Astrocyte (in vitro differentiated cells and primary cell): Measurements from ENCODE around the gene ETV6. TPM values are rescaled to one million over a fixed set of nuclear protein-coding genes. Genes with fewer than 3 reads are reported as not detected.
A peak's percentile ranks its signal among the peaks of the same experiment; 100 is the strongest.

Source experiments
- DNase-seq: peaks from one replicate; pipeline ENCODE4 v3.0.0-alpha.2; 2010; ENCODE audit warnings: low read depth
- FAIRE-seq: peaks from 2 replicates; lab custom pipeline; 2011; peaks lifted over from hg19 to GRCh38; lab: Jason Lieb, UNC
- H2AFZ ChIP-seq: 2 replicates; pipeline ENCODE4 v1.6.0; 2012; ENCODE audit warnings: low read depth, low read length, inconsistent platforms
- H3K27ac ChIP-seq: 2 replicates; pipeline ENCODE4 v1.5.1; 2011; ENCODE audit warnings: low read depth, low read length, inconsistent platforms
- H3K27me3 ChIP-seq: 2 replicates; pipeline ENCODE4 v1.6.0; 2011; ENCODE audit warnings: low read length, inconsistent platforms; ENCODE audit not compliant: insufficient read depth
- H3K36me3 ChIP-seq: 2 replicates; pipeline ENCODE4 v1.5.1; 2011; ENCODE audit warnings: low read length, inconsistent platforms; ENCODE audit not compliant: insufficient read depth
- H3K4me1 ChIP-seq: 2 replicates; pipeline ENCODE4 v1.5.1; 2011; ENCODE audit warnings: low read length, inconsistent platforms; ENCODE audit not compliant: insufficient read depth
- H3K4me2 ChIP-seq: 2 replicates; pipeline ENCODE4 v1.6.0; 2012; ENCODE audit warnings: low read length, inconsistent platforms
- H3K4me3 ChIP-seq: 2 replicates; pipeline ENCODE4 v1.5.1; 2011; ENCODE audit warnings: low read depth, mild to moderate bottlenecking, low read length, inconsistent platforms; ENCODE audit not compliant: insufficient read depth
- H3K79me2 ChIP-seq: 2 replicates; pipeline ENCODE4 v1.6.0; 2012; ENCODE audit warnings: mild to moderate bottlenecking, low read length, inconsistent platforms; ENCODE audit not compliant: insufficient read depth
- H3K9ac ChIP-seq: 2 replicates; pipeline ENCODE4 v1.6.0; 2012; ENCODE audit warnings: mild to moderate bottlenecking, low read length, inconsistent platforms
- H3K9me3 ChIP-seq: 2 replicates; pipeline ENCODE4 v1.5.1; 2012; ENCODE audit warnings: low read depth, mild to moderate bottlenecking, low read length, inconsistent platforms; ENCODE audit not compliant: insufficient read depth
- H4K20me1 ChIP-seq: 2 replicates; pipeline ENCODE4 v1.6.0; 2012; ENCODE audit warnings: low read length, inconsistent platforms; ENCODE audit not compliant: insufficient read depth
- H3K27ac Mint-ChIP-seq: one replicate; pipeline ENCODE4 v1.8.0; 2021; ENCODE audit warnings: mild to moderate bottlenecking, mixed read lengths; ENCODE audit not compliant: unreplicated experiment
- H3K27me3 Mint-ChIP-seq: one replicate; pipeline ENCODE4 v1.8.0; 2021; ENCODE audit warnings: low read depth, mixed read lengths; ENCODE audit not compliant: unreplicated experiment
- H3K36me3 Mint-ChIP-seq: one replicate; pipeline ENCODE4 v1.8.0; 2021; ENCODE audit warnings: low read depth, mixed read lengths; ENCODE audit not compliant: unreplicated experiment
- H3K4me1 Mint-ChIP-seq: one replicate; pipeline ENCODE4 v1.8.0; 2021; ENCODE audit warnings: low read depth, mixed read lengths; ENCODE audit not compliant: unreplicated experiment
- H3K4me3 Mint-ChIP-seq: one replicate; pipeline ENCODE4 v1.8.0; 2021; ENCODE audit warnings: mild to moderate bottlenecking, moderate library complexity, mixed read lengths; ENCODE audit not compliant: unreplicated experiment
- H3K9me3 Mint-ChIP-seq: one replicate; pipeline ENCODE4 v1.8.0; 2021; ENCODE audit warnings: mild to moderate bottlenecking, mixed read lengths; ENCODE audit not compliant: unreplicated experiment
- CTCF ChIP-seq: IDR thresholded peaks from 2 replicates; pipeline ENCODE4 v1.5.1; 2011; ENCODE audit warnings: low read depth, mild to moderate bottlenecking, inconsistent platforms, low read length, moderate library complexity; ENCODE audit not compliant: insufficient read depth
- EZH2 ChIP-seq: IDR thresholded peaks from 2 replicates; pipeline ENCODE4 v1.6.1; 2012; ENCODE audit warnings: mild to moderate bottlenecking, low read length, inconsistent platforms; ENCODE audit not compliant: insufficient read depth
- total RNA-seq: library from RNA; stranded (reverse); gene quantifications from 2 replicates; pipeline ENCODE4 v1.2.1, GENCODE V29; 2021

Gene ETV6
- total RNA-seq, 1 donor from 2014 or later: 41.2 TPM

- Mint-ChIP-seq H3K27ac (peak overlapping the region; percentile 36), H3K36me3 (no peaks in the 10 kb centered on the region), H3K27me3 (no peaks in the 10 kb centered on the region), H3K9me3 (peaks cover 11% of the 10 kb centered on the region), H3K4me1 (peaks cover 16% of the 10 kb centered on the region), H3K4me3 (no peak overlapping the region)
- DNase-seq (peak; percentile 92), FAIRE-seq (peak; percentile 59)
- Histone ChIP-seq H3K9ac (no peak overlapping the region), H2AFZ (no peak overlapping the region), H4K20me1 (no peaks in the 10 kb centered on the region), H3K27ac (no peak overlapping the region), H3K4me2 (peak overlapping the region; percentile 10), H3K9me3 (peaks cover 6% of the 10 kb centered on the region), H3K4me3 (no peak overlapping the region), H3K4me1 (peaks cover 4% of the 10 kb centered on the region), H3K36me3 (no peaks in the 10 kb centered on the region), H3K27me3 (no peaks in the 10 kb centered on the region), H3K79me2 (no peaks in the 10 kb centered on the region)
- TF ChIP-seq EZH2 (no peak), CTCF (no peak)
Measured at GRCh38 chr12:11633968-11634367, 15.5 kb upstream of the ETV6 start.

GRCh38 chr12:11635341-11635740, 14.1 kb upstream of the ETV6 start:
- no peak overlapping the region for H2AFZ ChIP-seq
- DNase-seq: no peak
- no peaks in the 10 kb centered on the region for H3K27me3 ChIP-seq
- H3K9ac ChIP-seq: no peak overlapping the region
- no peak for TF ChIP-seq CTCF
- no peak for TF ChIP-seq EZH2
- H3K27ac Mint-ChIP-seq: no peak overlapping the region
- H3K4me1 ChIP-seq: peaks cover 4% of the 10 kb centered on the region
- H4K20me1 ChIP-seq: no peaks in the 10 kb centered on the region
- peaks cover 11% of the 10 kb centered on the region for H3K9me3 Mint-ChIP-seq
- H3K9me3 ChIP-seq: peaks cover 6% of the 10 kb centered on the region
- no peaks in the 10 kb centered on the region for H3K27me3 Mint-ChIP-seq
- no peak for FAIRE-seq
- H3K27ac ChIP-seq: no peak overlapping the region
- H3K4me3 Mint-ChIP-seq: no peak overlapping the region
- H3K4me3 ChIP-seq: no peak overlapping the region
- no peak overlapping the region for H3K4me2 ChIP-seq
- no peaks in the 10 kb centered on the region for H3K36me3 Mint-ChIP-seq
- no peaks in the 10 kb centered on the region for H3K79me2 ChIP-seq
- H3K36me3 ChIP-seq: no peaks in the 10 kb centered on the region
- peaks cover 15% of the 10 kb centered on the region for H3K4me1 Mint-ChIP-seq

- Mint-ChIP-seq H3K27me3 (no peaks in the 10 kb centered on the region), H3K27ac (no peak overlapping the region), H3K4me1 (peaks cover 10% of the 10 kb centered on the region), H3K36me3 (no peaks in the 10 kb centered on the region), H3K4me3 (no peak overlapping the region), H3K9me3 (peaks cover 11% of the 10 kb centered on the region)
- peaks cover 4% of the 10 kb centered on the region for H3K4me1 ChIP-seq
- no peaks in the 10 kb centered on the region for H4K20me1 ChIP-seq
- H2AFZ ChIP-seq: no peak overlapping the region
- no peaks in the 10 kb centered on the region for H3K79me2 ChIP-seq
- FAIRE-seq: no peak
- H3K4me3 ChIP-seq: no peak overlapping the region
- no peak overlapping the region for H3K27ac ChIP-seq
- H3K9me3 ChIP-seq: peaks cover 6% of the 10 kb centered on the region
- no peaks in the 10 kb centered on the region for H3K36me3 ChIP-seq
- TF ChIP-seq EZH2: no peak
- TF ChIP-seq CTCF: no peak
- no peak overlapping the region for H3K9ac ChIP-seq
- no peaks in the 10 kb centered on the region for H3K27me3 ChIP-seq
- no peak for DNase-seq
- no peak overlapping the region for H3K4me2 ChIP-seq
Measured at GRCh38 chr12:11638315-11638916, 11.1 kb upstream of the ETV6 start.
